Prostate gland (tissue), 2 donors: ENCODE results near the gene UBE2H. TPM values are rescaled to one million over a fixed set of nuclear protein-coding genes. Genes with fewer than 3 reads are reported as not detected.

Experiments
- DNase-seq: peaks from one replicate; pipeline ENCODE4 v3.0.0-alpha.2; 2019; ENCODE audit warnings: low spot score
- H3K27ac ChIP-seq, 2 donors: fragments of 200-600 bp; sonication (generic); 2 replicates each; pipeline ENCODE4 v1.5.1; 2017 to 2019
- H3K27me3 ChIP-seq: fragments of 200-600 bp; sonication (generic); replicated peaks from 2 replicates; pipeline ENCODE4 v1.5.1; 2019; ENCODE audit not compliant: insufficient read depth
- H3K36me3 ChIP-seq, 2 donors: fragments of 200-600 bp; sonication (generic); 1 replicate in 1 of 2; 2 replicates in 1 of 2; pipeline versions ENCODE4 v1.5.1 to v1.8.1; 2017 to 2019
- H3K4me1 ChIP-seq: fragments of 200-600 bp; sonication (generic); replicated peaks from 2 replicates; pipeline ENCODE4 v1.5.1; 2019
- H3K4me3 ChIP-seq, 2 donors: fragments of 200-600 bp; sonication (generic); 2 replicates each; pipeline ENCODE4 v1.5.1; 2017 to 2019
- H3K9me3 ChIP-seq: fragments of 200-600 bp; sonication (generic); 2 replicates; pipeline ENCODE4 v1.5.1; 2017
- CTCF ChIP-seq, 4 experiments: fragments of 200-600 bp in 2 of 4; fragments of 450-650 bp in 2 of 4; sonication (generic) in 2 of 4; IDR thresholded peaks; 1 replicate in 3 of 4; 2 replicates in 1 of 4; pipeline ENCODE4 v1.5.1; 2016 to 2019; ENCODE audit warnings: antibody characterized with exemption in 4 of 4, mild to moderate bottlenecking in 2 of 4, moderate library complexity in 2 of 4
- POLR2A ChIP-seq: fragments of 450-650 bp; IDR thresholded peaks from one replicate; pipeline ENCODE4 v1.6.1; 2016; ENCODE audit warnings: antibody characterized with exemption, mild to moderate bottlenecking
- POLR2AphosphoS5 ChIP-seq: sonication (generic); formaldehyde crosslinking; IDR thresholded peaks from one replicate; pipeline ENCODE4 v1.6.1; 2017; ENCODE audit warnings: antibody characterized with exemption
- WGBS: methylation state at CpG from one replicate; pipeline ENCODE4 v1.1.5; 2018; 5-methylcytosine and 5-hydroxymethylcytosine counted together
- intact Hi-C: fragments of 100-400 bp; cut with DNase I; formaldehyde crosslinking; loops from one replicate; pipeline ENCODE4 v1.14.2; 2022
- total RNA-seq, 2 donors: library from RNA; depleted of rRNA; stranded (reverse); fragments of >200 nt; gene quantifications; one replicate each; pipeline ENCODE4 v1.1.0, GENCODE V29; 2016

Gene UBE2H
- total RNA-seq, 2 donors from 2014 or later = 78.4 to 105 TPM

- Histone ChIP-seq H3K4me1 (peaks cover 26% of the 10 kb centered on the region), H3K27ac (no peak overlapping the region), H3K27me3 (no peaks in the 10 kb centered on the region), H3K4me3 (no peak overlapping the region), H3K36me3 (no peaks in the 10 kb centered on the region), H3K9me3 (no peaks in the 10 kb centered on the region)
- intact Hi-C loops = no loop called here
- TF ChIP-seq POLR2A (no peak), CTCF (IDR thresholded peaks at IDR 0.05) (no peak), POLR2AphosphoS5 (no peak)
- 35% methylated on average over 9 of the region's 9 CpGs for WGBS
- no peak for DNase-seq
Measured at GRCh38 chr7:129914536-129915272, 38.1 kb downstream of the UBE2H start.

GRCh38 chr7:129913428-129913827 is 39.3 kb downstream of the UBE2H start:
- 98% methylated on average over 3 of the region's 3 CpGs for WGBS
- Histone ChIP-seq H3K27ac (no peak overlapping the region), H3K4me1 (peaks cover 26% of the 10 kb centered on the region)

GRCh38 chr7:129911790-129912189 is 41.0 kb downstream of the UBE2H start:
- Histone ChIP-seq H3K27me3 (no peaks in the 10 kb centered on the region), H3K9me3 (no peaks in the 10 kb centered on the region), H3K27ac (no peak overlapping the region), H3K4me3 (no peak overlapping the region), H3K4me1 (peaks cover 12% of the 10 kb centered on the region), H3K36me3 (no peaks in the 10 kb centered on the region)
- 90% methylated on average over 6 of the region's 6 CpGs for WGBS
- DNase-seq = no peak
- intact Hi-C loops = no loop called here
- TF ChIP-seq POLR2A (no peak), CTCF (IDR thresholded peaks at IDR 0.05) (no peak), POLR2AphosphoS5 (no peak)

More at GRCh38 chr7:129913428-129913827, 39.3 kb downstream of the UBE2H start:
- Histone ChIP-seq H3K9me3 (no peaks in the 10 kb centered on the region), H3K4me3 (no peak overlapping the region), H3K36me3 (no peaks in the 10 kb centered on the region), H3K27me3 (no peaks in the 10 kb centered on the region)
- no peak for DNase-seq
- intact Hi-C loops = no loop called here
- TF ChIP-seq CTCF (IDR thresholded peaks at IDR 0.05) = no peak
- no peak for TF ChIP-seq POLR2AphosphoS5
- TF ChIP-seq POLR2A = no peak

- TF ChIP-seq POLR2A (no peak), CTCF (IDR thresholded peaks at IDR 0.05) (no peak), POLR2AphosphoS5 (no peak)
- intact Hi-C loops = no loop called here
Measured at GRCh38 chr7:129909669-129910068, 43.1 kb downstream of the UBE2H start.

GRCh38 chr7:129908181-129908580 is 44.6 kb downstream of the UBE2H start:
- TF ChIP-seq POLR2A = no peak
- TF ChIP-seq CTCF (IDR thresholded peaks at IDR 0.05) = no peak
- TF ChIP-seq POLR2AphosphoS5 = no peak
- Histone ChIP-seq H3K4me3 (no peak overlapping the region), H3K4me1 (no peaks in the 10 kb centered on the region), H3K9me3 (no peaks in the 10 kb centered on the region), H3K27me3 (no peaks in the 10 kb centered on the region), H3K36me3 (no peaks in the 10 kb centered on the region), H3K27ac (no peak overlapping the region)
- no peak for DNase-seq
- WGBS = 80% methylated on average over 1 of the region's 1 CpG
- intact Hi-C loops = no loop called here

More at GRCh38 chr7:129909669-129910068, 43.1 kb downstream of the UBE2H start:
- Histone ChIP-seq H3K9me3 (no peaks in the 10 kb centered on the region), H3K4me3 (no peak overlapping the region), H3K36me3 (no peaks in the 10 kb centered on the region), H3K27ac (no peak overlapping the region), H3K27me3 (no peaks in the 10 kb centered on the region), H3K4me1 (peaks cover under 1% of the 10 kb centered on the region)
- DNase-seq = no peak
- 87% methylated on average over 4 of the region's 4 CpGs for WGBS
